ENCODE measurements around the gene PLA2G1B. TPM values are rescaled to one million over a fixed set of nuclear protein-coding genes. Genes with fewer than 3 reads are reported as not detected.

The PLA2G1B gene
- total and polyA plus RNA-seq, 9 of the 15 experiments (the other 6 are each of a cell fraction or from before 2014, with no cell fraction given), result 1.4 TPM; not detected in 8

GRCh38 chr12:120292661-120293531 lies 34.7 kb downstream of the PLA2G1B start, which contains the start of gene RNU4-1 (continued):
- TF ChIP-seq ZNF398 (CRISPR knock-in tag; IDR thresholded peaks at IDR 0.05) (no peak), ZNF143 (CRISPR knock-in tag; IDR thresholded peaks at IDR 0.05) (peak; percentile 88), L3MBTL2 (IDR thresholded peaks at IDR 0.05) (peak; percentile 39; the same call in 1 of the 2 replicates), MXI1 (IDR thresholded peaks at IDR 0.05; ENCODE audit: low read depth, low read length) (peak; percentile 85)
- TF ChIP-seq, protein P1, sequence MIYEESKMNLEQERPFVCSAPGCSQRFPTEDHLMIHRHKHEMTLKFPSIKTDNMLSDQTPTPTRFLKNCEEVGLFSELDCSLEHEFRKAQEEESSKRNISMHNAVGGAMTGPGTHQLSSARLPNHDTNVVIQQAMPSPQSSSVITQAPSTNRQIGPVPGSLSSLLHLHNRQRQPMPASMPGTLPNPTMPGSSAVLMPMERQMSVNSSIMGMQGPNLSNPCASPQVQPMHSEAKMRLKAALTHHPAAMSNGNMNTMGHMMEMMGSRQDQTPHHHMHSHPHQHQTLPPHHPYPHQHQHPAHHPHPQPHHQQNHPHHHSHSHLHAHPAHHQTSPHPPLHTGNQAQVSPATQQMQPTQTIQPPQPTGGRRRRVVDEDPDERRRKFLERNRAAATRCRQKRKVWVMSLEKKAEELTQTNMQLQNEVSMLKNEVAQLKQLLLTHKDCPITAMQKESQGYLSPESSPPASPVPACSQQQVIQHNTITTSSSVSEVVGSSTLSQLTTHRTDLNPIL (CRISPR knock-in tag; IDR thresholded peaks at IDR 0.05), result no peak

- H3K9me1 ChIP-seq (ENCODE audit: control insufficient read depth, insufficient read depth, low read length), result no peaks in the 10 kb centered on the region
- ChIA-PET POLR2A (interaction anchor here (0.6 to 7.2 kb wide), 59 partner anchors 8 to 526 kb away, joined by 3 to 420 read pairs (median 8); partner anchors contain the start of genes BICDL1, COQ5, COX6A1 and DYNLL1), CTCF (ENCODE audit: low intra/inter-chr PET ratio) (no interaction called here)
- no peaks in the 10 kb centered on the region for H3K36me3 ChIP-seq (ENCODE audit: control insufficient read depth, insufficient read depth, low read length)
- peak overlapping the region; percentile 78 for H2AFZ ChIP-seq (ENCODE audit: low read depth, low read length)
- DNase-seq (ENCODE audit: extremely low read depth in 1 of 4, low spot score in 3 of 4) (no peak), FAIRE-seq (no peak), ATAC-seq (peak; percentile 6)
- peaks cover 8 to 18% of the 10 kb centered on the region in 2 experiments; a peak in 4 of 5 replicates for H3K4me1 ChIP-seq (replicated peaks in 1 of 2; ENCODE audit: control insufficient read depth in 2 of 2, insufficient read depth in 2 of 2, low read length in 2 of 2)
- H3K79me2 ChIP-seq (ENCODE audit: control insufficient read depth, insufficient read depth, low read length), result no peaks in the 10 kb centered on the region
- H3K9ac ChIP-seq (ENCODE audit: insufficient read depth in 1 of 2, low read depth in 2 of 2, low read length in 2 of 2), result peak overlapping the region; percentile 93 to 95
- BruUV-seq (replicated peaks), result TSS peak; percentile 97
- H3K4me2 ChIP-seq (ENCODE audit: insufficient read depth, low read length), result peak overlapping the region; percentile 79
- H3K9me3 ChIP-seq (replicated peaks; ENCODE audit: control insufficient read depth, insufficient read depth, low read depth, low read length), result no peaks in the 10 kb centered on the region
- no peaks in the 10 kb centered on the region for H4K20me1 ChIP-seq (replicated peaks; ENCODE audit: control insufficient read depth, insufficient read depth, low read length)
- H3K27me3 ChIP-seq (ENCODE audit: control insufficient read depth in 2 of 2, insufficient read depth in 2 of 2, low read length in 2 of 2), result no peaks in the 10 kb centered on the region
- in situ Hi-C loops (cut with MboI), result no loop called here
- WGBS (ENCODE audit: insufficient coverage, low coverage, missing lambda C conversion rate), result under 1% methylated on average over 17 of the region's 17 CpGs
- peak overlapping the region; percentile 100 for H3K27ac ChIP-seq (ENCODE audit: extremely low read depth, low read depth, low read length)
- intact Hi-C loops (cut with micrococcal nuclease), result loop anchor here (10.0 kb wide), 1 partner anchor 178 kb away; the partner anchor contains the start of gene RAB35
- H3K4me3 ChIP-seq, result peak overlapping the region; percentile 44
- TF ChIP-seq SAP30 (IDR thresholded peaks at IDR 0.05; ENCODE audit: borderline replicate concordance, insufficient read depth, low read depth, low read length, poor library complexity, severe bottlenecking) (peak; percentile 18), PATZ1 (CRISPR knock-in tag; IDR thresholded peaks at IDR 0.05; ENCODE audit: borderline replicate concordance) (no peak), ZNF134 (CRISPR knock-in tag; conservative IDR thresholded peaks at IDR 0.05) (no peak), HDAC1 (IDR thresholded peaks at IDR 0.05) (0 out of 4 replicates have a peak, but pooled peaks of 1 of the 2 experiments have one; percentile 7), NR4A1 (CRISPR knock-in tag; IDR thresholded peaks at IDR 0.05) (no peak), NR4A1 (tag; IDR thresholded peaks at IDR 0.05) (no peak), SMARCC2 (IDR thresholded peaks at IDR 0.05; ENCODE audit: low read depth) (no peak), NCOA4 (IDR thresholded peaks at IDR 0.05; ENCODE audit: partially characterized antibody) (no peak)
Observed at GRCh38 chr12:120292411-120292660, 35.2 kb downstream of the PLA2G1B start.

Data from K562 (cell line).